A549 (cell line): ENCODE results near the gene ZNF69. TPM values are rescaled to one million over a fixed set of nuclear protein-coding genes. Genes with fewer than 3 reads are reported as not detected.
"Not testable (repeated sequence)": the region's sequence is repeated elsewhere in the genome, so short reads cannot be mapped to it uniquely, and the experiment has no call there.

Experiments used
- ATAC-seq, 2 experiments: fragments of 200-7000 bp in 1 of 2; fragments of >200 bp in 1 of 2; cut with Nextera tagmentation in 1 of 2; cut with Tn5 transposase in 1 of 2; 3 replicates each; pipeline versions ENCODE4 v1.8.0 to v1.9.1; 2018 to 2020; ENCODE audit warnings: mild to moderate bottlenecking in 1 of 2, moderate library complexity in 1 of 2
- CTCF ChIA-PET: fragments of 300-600 bp; sonication (Branson Sonifier 250); formaldehyde crosslinking; extraction: SDS; loops from one replicate; lab custom pipeline; 2021; ENCODE audit warnings: antibody characterized with exemption, inconsistent platforms; lab: Yijun Ruan, JAX
- POLR2A ChIA-PET: fragments of 350-600 bp; formaldehyde crosslinking; extraction: SDS; loops from one replicate; lab custom pipeline; 2021; ENCODE audit warnings: antibody characterized with exemption, inconsistent platforms; lab: Yijun Ruan, JAX
- DNase-seq, 2 experiments: peaks; one replicate each; pipeline versions ENCODE4 v3.0.0 to v3.0.0-alpha.2; 2011 to 2016; ENCODE audit warnings: low read depth in 1 of 2, low spot score in 1 of 2
- FAIRE-seq: peaks from 2 replicates; lab custom pipeline; 2011; peaks lifted over from hg19 to GRCh38; lab: Jason Lieb, UNC
- H3K27ac ChIP-seq, 2 experiments: fragments of >200 bp; sonication (Bioruptor Twin); formaldehyde crosslinking; 3 replicates each; pipeline ENCODE4 v1.5.1; 2016 to 2017
- H3K4me1 ChIP-seq: fragments of >200 bp; sonication (Bioruptor Twin); formaldehyde crosslinking; 3 replicates; pipeline ENCODE4 v1.6.1; 2016
- H3K4me2 ChIP-seq: fragments of >200 bp; sonication (Bioruptor Twin); formaldehyde crosslinking; 3 replicates; pipeline ENCODE4 v1.6.1; 2016
- H3K4me3 ChIP-seq: fragments of >200 bp; sonication (Bioruptor Twin); formaldehyde crosslinking; 3 replicates; pipeline ENCODE4 v1.5.1; 2016
- H3K9me3 ChIP-seq: fragments of >200 bp; sonication (Bioruptor Twin); formaldehyde crosslinking; 3 replicates; pipeline ENCODE4 v1.6.1; 2016
- BHLHE40 ChIP-seq: IDR thresholded peaks from 2 replicates; pipeline ENCODE4 v1.6.1; 2012; ENCODE audit warnings: low read depth, low read length, inconsistent platforms
- CEBPB ChIP-seq, 2 experiments: fragments of >200 bp in 1 of 2; sonication (Bioruptor Twin) in 1 of 2; formaldehyde crosslinking in 1 of 2; IDR thresholded peaks; 2 replicates each; pipeline ENCODE4 v1.6.1; 2012 to 2016
- EHF ChIP-seq: fragments of 250-450 bp; sonication (Bioruptor Pico); IDR thresholded peaks from 2 replicates; pipeline ENCODE4 v1.5.0; 2020; ENCODE audit warnings: mild to moderate bottlenecking
- EHMT2 ChIP-seq: fragments of 200-600 bp; sonication (generic); IDR thresholded peaks from 2 replicates; pipeline ENCODE4 v1.6.1; 2016; ENCODE audit warnings: antibody characterized with exemption, low read depth, mild to moderate bottlenecking, moderate library complexity
- ESRRA ChIP-seq: fragments of 150-350 bp; IDR thresholded peaks from 2 replicates; pipeline ENCODE4 v1.6.1; 2014; ENCODE audit warnings: mild to moderate bottlenecking, low read length, borderline replicate concordance
- FOSL2 ChIP-seq, 2 experiments: fragments of 450-650 bp in 1 of 2; fragments of >200 bp in 1 of 2; sonication (Bioruptor Twin) in 1 of 2; formaldehyde crosslinking; IDR thresholded peaks; 2 replicates each; pipeline versions ENCODE4 v1.5.0 to v1.6.1; 2016 to 2020; ENCODE audit warnings: mild to moderate bottlenecking in 1 of 2, moderate library complexity in 1 of 2
- HDAC2 ChIP-seq: fragments of 200-600 bp; sonication (generic); IDR thresholded peaks from 2 replicates; pipeline ENCODE4 v1.6.1; 2016
- HOXB5 ChIP-seq: fragments of 250-450 bp; sonication (Bioruptor Pico); IDR thresholded peaks from 2 replicates; pipeline ENCODE4 v1.5.0; 2020; ENCODE audit warnings: mild to moderate bottlenecking, moderate library complexity
- JUN ChIP-seq, 2 experiments: fragments of >200 bp; sonication (Bioruptor Twin); formaldehyde crosslinking; IDR thresholded peaks; 2 replicates in 1 of 2; 3 replicates in 1 of 2; pipeline ENCODE4 v1.6.1; 2016 to 2017
- KDM1A ChIP-seq: fragments of 200-600 bp; sonication (generic); IDR thresholded peaks from 2 replicates; pipeline ENCODE4 v1.6.1; 2016; ENCODE audit warnings: low read depth, mild to moderate bottlenecking
- KDM5A ChIP-seq: fragments of 200-600 bp; sonication (generic); IDR thresholded peaks from 2 replicates; pipeline ENCODE4 v1.6.1; 2016; ENCODE audit warnings: antibody characterized with exemption, mild to moderate bottlenecking
- MAZ ChIP-seq: fragments of 150-350 bp; IDR thresholded peaks from 2 replicates; pipeline ENCODE4 v1.6.1; 2014; ENCODE audit warnings: antibody characterized with exemption, low read depth, low read length, borderline replicate concordance
- MYC ChIP-seq: IDR thresholded peaks from 2 replicates; pipeline ENCODE4 v1.6.1; 2012; ENCODE audit warnings: mild to moderate bottlenecking, inconsistent platforms, low read length, improper control_type of control experiment, borderline replicate concordance
- NR3C1 ChIP-seq: fragments of >200 bp; sonication (Bioruptor Twin); formaldehyde crosslinking; IDR thresholded peaks from 3 replicates; pipeline ENCODE4 v1.6.1; 2017
- PHF8 ChIP-seq: fragments of 200-600 bp; sonication (generic); IDR thresholded peaks from 2 replicates; pipeline ENCODE4 v1.6.1; 2016; ENCODE audit warnings: low read depth, mild to moderate bottlenecking, antibody characterized with exemption, moderate library complexity, borderline replicate concordance
- RARB ChIP-seq: fragments of 250-450 bp; sonication (Bioruptor Pico); IDR thresholded peaks from 2 replicates; pipeline ENCODE4 v1.8.0; 2021; ENCODE audit warnings: mild to moderate bottlenecking, moderate library complexity
- RCOR1 ChIP-seq: fragments of 150-350 bp; IDR thresholded peaks from 2 replicates; pipeline ENCODE4 v1.6.1; 2014; ENCODE audit warnings: antibody characterized with exemption, low read length, low read depth
- TP53 ChIP-seq: fragments of 250-450 bp; sonication (Bioruptor Pico); IDR thresholded peaks from 2 replicates; pipeline ENCODE4 v1.5.0; 2021; ENCODE audit warnings: mild to moderate bottlenecking, moderate library complexity
- ZNF302 ChIP-seq: fragments of 250-450 bp; sonication (Bioruptor Pico); IDR thresholded peaks from 2 replicates; pipeline ENCODE4 v1.9.0; 2021; ENCODE audit warnings: inconsistent platforms, mild to moderate bottlenecking, moderate library complexity
- WGBS: methylation state at CpG from one replicate; pipeline ENCODE4 v1.1.6; 2017; ENCODE audit errors: missing lambda C conversion rate; 5-methylcytosine and 5-hydroxymethylcytosine counted together
- polyA plus RNA-seq, 4 experiments: library from polyadenylated mRNA; depleted of rRNA in 3 of 4; stranded (reverse); fragments of >200 nt; fragmentation: RNase III in 1 of 4; extraction: RNeasy Plus Mini Kit Qiagen cat#74134 plus additional on column Dnase treatment in 1 of 4; gene quantifications; 2 replicates in 3 of 4; 3 replicates in 1 of 4; pipeline ENCODE4 v1.2.3, GENCODE V29; 2011 to 2017
- TF ChIP-seq, protein P1 (sequence below): fragments of >200 bp; sonication (Bioruptor Twin); formaldehyde crosslinking; IDR thresholded peaks from 3 replicates; pipeline ENCODE4 v1.6.1; 2016
- TF ChIP-seq, protein P2 (sequence below): fragments of >200 bp; sonication (Bioruptor Twin); formaldehyde crosslinking; IDR thresholded peaks from 2 replicates; pipeline ENCODE4 v1.6.1; 2016
- TF ChIP-seq, protein P3 (sequence below): IDR thresholded peaks from 2 replicates; pipeline ENCODE4 v1.6.1; 2012
- TF ChIP-seq, protein P4 (sequence below): fragments of 250-450 bp; sonication (Bioruptor Pico); IDR thresholded peaks from 2 replicates; pipeline ENCODE4 v1.5.0; 2020; ENCODE audit warnings: low read depth, mild to moderate bottlenecking, moderate library complexity

The ZNF69 gene
- polyA plus RNA-seq, 2 of the 4 experiments (the other 2 are of a cell fraction) = not detected

DNA sequence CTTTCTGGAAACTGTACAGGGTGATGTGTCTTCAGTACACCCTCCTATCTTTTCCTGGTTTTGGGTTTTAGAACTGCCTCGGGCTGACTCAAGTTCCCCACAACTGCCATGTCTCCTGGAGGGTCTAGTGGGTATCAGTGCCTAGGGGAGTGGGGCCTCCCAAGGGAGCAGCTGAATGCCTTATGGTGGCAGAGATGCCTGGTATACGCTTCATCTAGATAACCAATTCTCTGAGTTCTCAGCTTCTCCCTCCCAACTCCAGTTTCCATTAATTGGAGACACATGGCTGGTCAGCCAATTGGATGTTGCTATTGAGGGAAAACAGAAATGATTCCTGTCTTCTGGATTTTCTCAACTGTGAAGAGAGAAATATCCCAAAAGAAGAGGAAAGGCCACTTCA, 26.3 kb upstream of the ZNF69 start:
- ATAC-seq = no peak
- H3K4me3 ChIP-seq = no peak overlapping the region
- CTCF ChIA-PET = no interaction called here
- no peak for FAIRE-seq
- H3K9me3 ChIP-seq = 0 out of 3 replicates have a peak, but pooled peaks cover 3% of the 10 kb centered on the region
- DNase-seq = no peak
- WGBS = 8% methylated on average over 2 of the region's 2 CpGs
- TF ChIP-seq MYC (no peak), KDM5A (no peak), MAZ (no peak), BHLHE40 (no peak)
- TF ChIP-seq, protein P1, sequence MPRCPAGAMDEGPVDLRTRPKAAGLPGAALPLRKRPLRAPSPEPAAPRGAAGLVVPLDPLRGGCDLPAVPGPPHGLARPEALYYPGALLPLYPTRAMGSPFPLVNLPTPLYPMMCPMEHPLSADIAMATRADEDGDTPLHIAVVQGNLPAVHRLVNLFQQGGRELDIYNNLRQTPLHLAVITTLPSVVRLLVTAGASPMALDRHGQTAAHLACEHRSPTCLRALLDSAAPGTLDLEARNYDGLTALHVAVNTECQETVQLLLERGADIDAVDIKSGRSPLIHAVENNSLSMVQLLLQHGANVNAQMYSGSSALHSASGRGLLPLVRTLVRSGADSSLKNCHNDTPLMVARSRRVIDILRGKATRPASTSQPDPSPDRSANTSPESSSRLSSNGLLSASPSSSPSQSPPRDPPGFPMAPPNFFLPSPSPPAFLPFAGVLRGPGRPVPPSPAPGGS = no peak
- H3K4me1 ChIP-seq = no peaks in the 10 kb centered on the region
- POLR2A ChIA-PET = no interaction called here
- no peak overlapping the region for H3K27ac ChIP-seq
- H3K4me2 ChIP-seq = no peak overlapping the region

DNA sequence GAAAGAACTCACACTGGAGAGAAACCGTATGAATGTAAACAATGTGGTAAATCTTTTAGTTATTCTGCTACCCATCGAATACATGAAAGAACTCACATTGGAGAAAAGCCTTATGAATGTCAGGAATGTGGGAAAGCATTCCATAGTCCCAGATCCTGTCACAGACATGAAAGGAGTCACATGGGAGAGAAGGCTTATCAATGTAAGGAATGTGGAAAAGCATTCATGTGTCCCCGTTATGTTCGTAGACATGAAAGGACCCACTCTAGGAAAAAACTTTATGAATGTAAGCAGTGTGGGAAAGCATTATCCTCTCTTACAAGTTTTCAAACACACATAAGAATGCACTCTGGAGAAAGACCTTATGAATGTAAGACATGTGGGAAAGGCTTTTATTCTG, 19.8 kb upstream of the ZNF69 start:
- FAIRE-seq, H3K4me1 ChIP-seq, H3K27ac ChIP-seq, ATAC-seq, CTCF ChIA-PET, POLR2A ChIA-PET, DNase-seq, H3K4me3 ChIP-seq, H3K4me2 ChIP-seq: not testable (repeated sequence)
- peaks cover 17% of the 10 kb centered on the region for H3K9me3 ChIP-seq
- 51% methylated on average over 4 of the region's 4 CpGs for WGBS

DNA sequence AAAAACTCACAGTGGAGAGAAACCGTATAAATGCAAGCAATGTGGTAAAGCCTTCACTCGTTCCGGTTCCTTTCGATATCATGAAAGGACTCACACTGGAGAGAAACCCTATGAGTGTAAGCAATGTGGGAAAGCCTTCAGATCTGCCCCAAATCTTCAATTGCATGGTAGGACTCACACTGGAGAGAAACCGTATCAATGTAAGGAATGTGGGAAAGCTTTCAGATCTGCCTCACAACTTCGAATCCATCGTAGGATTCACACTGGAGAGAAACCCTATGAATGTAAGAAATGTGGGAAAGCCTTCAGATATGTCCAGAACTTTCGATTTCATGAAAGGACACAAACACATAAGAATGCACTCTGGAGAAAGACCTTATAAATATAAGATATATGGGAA, 19.4 kb upstream of the ZNF69 start:
- Histone ChIP-seq H3K27ac (no peak overlapping the region), H3K9me3 (peaks cover 17% of the 10 kb centered on the region), H3K4me1 (no peaks in the 10 kb centered on the region), H3K4me3 (no peak overlapping the region), H3K4me2 (no peak overlapping the region)
- CTCF ChIA-PET = no interaction called here
- POLR2A ChIA-PET = no interaction called here
- no peak for ATAC-seq
- 12% methylated on average over 8 of the region's 8 CpGs for WGBS
- no peak for FAIRE-seq
- TF ChIP-seq CEBPB (IDR thresholded peaks at IDR 0.05) (no peak), KDM5A (no peak), EHMT2 (no peak), KDM1A (no peak), ZNF302 (CRISPR knock-in tag) (no peak), NR3C1 (no peak), EHF (CRISPR knock-in tag) (no peak), RCOR1 (no peak), HDAC2 (no peak), HOXB5 (CRISPR knock-in tag) (no peak), PHF8 (no peak), TP53 (CRISPR knock-in tag) (no peak), FOSL2 (IDR thresholded peaks at IDR 0.05) (no peak), FOSL2 (CRISPR knock-in tag; IDR thresholded peaks at IDR 0.05) (no peak), JUN (IDR thresholded peaks at IDR 0.05) (no peak), ESRRA (no peak), RARB (CRISPR knock-in tag) (no peak), MYC (no peak)
- TF ChIP-seq, protein P2, sequence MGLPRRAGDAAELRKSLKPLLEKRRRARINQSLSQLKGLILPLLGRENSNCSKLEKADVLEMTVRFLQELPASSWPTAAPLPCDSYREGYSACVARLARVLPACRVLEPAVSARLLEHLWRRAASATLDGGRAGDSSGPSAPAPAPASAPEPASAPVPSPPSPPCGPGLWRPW = no peak
- TF ChIP-seq, protein P3, sequence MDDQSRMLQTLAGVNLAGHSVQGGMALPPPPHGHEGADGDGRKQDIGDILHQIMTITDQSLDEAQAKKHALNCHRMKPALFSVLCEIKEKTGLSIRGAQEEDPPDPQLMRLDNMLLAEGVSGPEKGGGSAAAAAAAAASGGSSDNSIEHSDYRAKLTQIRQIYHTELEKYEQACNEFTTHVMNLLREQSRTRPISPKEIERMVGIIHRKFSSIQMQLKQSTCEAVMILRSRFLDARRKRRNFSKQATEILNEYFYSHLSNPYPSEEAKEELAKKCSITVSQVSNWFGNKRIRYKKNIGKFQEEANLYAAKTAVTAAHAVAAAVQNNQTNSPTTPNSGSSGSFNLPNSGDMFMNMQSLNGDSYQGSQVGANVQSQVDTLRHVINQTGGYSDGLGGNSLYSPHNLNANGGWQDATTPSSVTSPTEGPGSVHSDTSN = no peak
- TF ChIP-seq, protein P4, sequence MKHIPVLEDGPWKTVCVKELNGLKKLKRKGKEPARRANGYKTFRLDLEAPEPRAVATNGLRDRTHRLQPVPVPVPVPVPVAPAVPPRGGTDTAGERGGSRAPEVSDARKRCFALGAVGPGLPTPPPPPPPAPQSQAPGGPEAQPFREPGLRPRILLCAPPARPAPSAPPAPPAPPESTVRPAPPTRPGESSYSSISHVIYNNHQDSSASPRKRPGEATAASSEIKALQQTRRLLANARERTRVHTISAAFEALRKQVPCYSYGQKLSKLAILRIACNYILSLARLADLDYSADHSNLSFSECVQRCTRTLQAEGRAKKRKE (CRISPR knock-in tag) = no peak
- DNase-seq = no peak
